ENCODE data around the gene MCCC2. TPM values are rescaled to one million over a fixed set of nuclear protein-coding genes. Genes with fewer than 3 reads are reported as not detected.

MCCC2 gene
- total and polyA plus RNA-seq, 2 of the 8 experiments (the other 6 are each of a cell fraction or from before 2014, with no cell fraction given), result 71.7 to 86.6 TPM

DNA sequence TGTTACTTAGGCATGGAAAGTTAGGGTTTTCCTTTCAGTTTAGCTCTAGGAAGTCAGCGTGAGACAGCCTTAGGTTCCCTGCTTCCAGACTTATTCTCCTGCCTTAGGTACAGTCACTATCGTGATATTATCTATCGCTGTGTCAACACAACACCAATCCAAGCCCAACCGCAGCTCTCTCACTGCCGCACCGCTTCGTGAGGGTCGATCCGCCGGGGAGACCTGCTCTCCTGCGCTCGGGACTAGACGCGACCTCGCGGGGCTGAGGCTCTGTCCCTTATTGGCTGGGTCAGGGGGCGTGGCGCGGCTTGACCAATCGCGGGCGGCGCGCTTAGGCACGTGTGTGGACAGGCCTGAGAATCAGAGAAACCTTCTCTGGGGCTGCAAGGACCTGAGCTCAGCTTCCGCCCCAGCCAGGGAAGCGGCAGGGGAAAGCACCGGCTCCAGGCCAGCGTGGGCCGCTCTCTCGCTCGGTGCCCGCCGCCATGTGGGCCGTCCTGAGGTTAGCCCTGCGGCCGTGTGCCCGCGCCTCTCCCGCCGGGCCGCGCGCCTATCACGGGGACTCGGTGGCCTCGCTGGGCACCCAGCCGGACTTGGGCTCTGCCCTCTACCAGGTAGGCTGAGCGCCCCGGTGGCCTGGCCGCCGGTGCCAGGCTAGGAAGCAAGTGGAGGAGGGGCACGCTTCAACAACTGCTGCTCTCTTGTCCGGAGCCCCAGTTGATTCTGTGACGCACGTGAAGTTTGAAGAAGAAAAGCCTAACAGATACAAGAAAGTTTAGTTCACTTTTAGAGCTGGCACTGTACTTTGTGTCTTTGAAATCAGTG, at the start of gene MCCC2 (continued):
- TF ChIP-seq KDM5A (IDR thresholded peaks at IDR 0.05; ENCODE audit: low read length) (no peak), FOSL1 (IDR thresholded peaks at IDR 0.05; ENCODE audit: insufficient read depth, low read depth, low read length) (no peak), BCL11A (IDR thresholded peaks at IDR 0.05; ENCODE audit: low read depth in 2 of 2, low read length in 2 of 2) (no peak)

Measured in H1 (cell line).